Measurements from ENCODE around the gene GBGT1. TPM values are rescaled to one million over a fixed set of nuclear protein-coding genes. Genes with fewer than 3 reads are reported as not detected.

Gene GBGT1
- total RNA-seq, 1 donor from 2014 or later: 10.0 TPM

DNA sequence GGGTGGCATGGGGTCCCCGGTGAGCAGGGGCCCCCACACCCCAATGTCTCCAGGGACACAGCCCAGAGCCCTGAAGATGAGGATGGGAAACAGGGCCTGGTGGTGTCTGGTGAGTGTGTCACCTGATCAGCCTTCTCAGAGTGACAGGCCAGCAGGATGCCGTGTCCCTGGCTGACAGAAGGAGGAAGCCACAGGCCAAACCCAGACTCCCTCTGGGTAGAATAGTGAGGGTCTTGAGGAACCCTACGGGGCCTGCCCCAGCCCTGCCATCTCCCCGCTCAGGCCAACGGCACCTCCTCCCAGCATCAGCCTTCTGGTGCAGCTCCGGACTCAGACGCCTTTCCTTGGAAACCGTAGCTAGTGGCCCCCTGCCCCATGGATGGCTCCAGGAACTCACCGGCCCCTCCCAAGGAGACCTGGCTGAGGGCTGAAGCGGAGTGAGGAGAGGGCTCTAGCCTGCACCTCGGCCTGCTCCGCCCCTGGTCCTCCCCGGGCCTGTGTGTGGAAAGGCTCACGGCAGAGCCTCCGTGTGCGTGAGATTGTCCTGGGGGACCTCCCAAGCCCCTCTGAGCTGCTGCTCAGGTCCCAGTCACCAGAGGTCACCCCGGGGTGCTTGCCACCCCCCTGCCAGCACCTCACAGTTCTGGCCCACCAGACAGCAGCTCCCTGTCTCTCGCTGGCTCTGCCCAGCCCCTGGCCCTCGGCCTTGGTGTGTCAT, 48.7 kb downstream of the GBGT1 start:
- DNase-seq (ENCODE audit: low read depth): no peak
- TF ChIP-seq, protein P1, sequence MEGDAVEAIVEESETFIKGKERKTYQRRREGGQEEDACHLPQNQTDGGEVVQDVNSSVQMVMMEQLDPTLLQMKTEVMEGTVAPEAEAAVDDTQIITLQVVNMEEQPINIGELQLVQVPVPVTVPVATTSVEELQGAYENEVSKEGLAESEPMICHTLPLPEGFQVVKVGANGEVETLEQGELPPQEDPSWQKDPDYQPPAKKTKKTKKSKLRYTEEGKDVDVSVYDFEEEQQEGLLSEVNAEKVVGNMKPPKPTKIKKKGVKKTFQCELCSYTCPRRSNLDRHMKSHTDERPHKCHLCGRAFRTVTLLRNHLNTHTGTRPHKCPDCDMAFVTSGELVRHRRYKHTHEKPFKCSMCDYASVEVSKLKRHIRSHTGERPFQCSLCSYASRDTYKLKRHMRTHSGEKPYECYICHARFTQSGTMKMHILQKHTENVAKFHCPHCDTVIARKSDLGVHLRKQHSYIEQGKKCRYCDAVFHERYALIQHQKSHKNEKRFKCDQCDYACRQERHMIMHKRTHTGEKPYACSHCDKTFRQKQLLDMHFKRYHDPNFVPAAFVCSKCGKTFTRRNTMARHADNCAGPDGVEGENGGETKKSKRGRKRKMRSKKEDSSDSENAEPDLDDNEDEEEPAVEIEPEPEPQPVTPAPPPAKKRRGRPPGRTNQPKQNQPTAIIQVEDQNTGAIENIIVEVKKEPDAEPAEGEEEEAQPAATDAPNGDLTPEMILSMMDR (conservative IDR thresholded peaks at IDR 0.05; ENCODE audit: low read depth, low read length): no peak
- H3K4me3 ChIP-seq (ENCODE audit: low read depth, low read length): no peak overlapping the region

DNA sequence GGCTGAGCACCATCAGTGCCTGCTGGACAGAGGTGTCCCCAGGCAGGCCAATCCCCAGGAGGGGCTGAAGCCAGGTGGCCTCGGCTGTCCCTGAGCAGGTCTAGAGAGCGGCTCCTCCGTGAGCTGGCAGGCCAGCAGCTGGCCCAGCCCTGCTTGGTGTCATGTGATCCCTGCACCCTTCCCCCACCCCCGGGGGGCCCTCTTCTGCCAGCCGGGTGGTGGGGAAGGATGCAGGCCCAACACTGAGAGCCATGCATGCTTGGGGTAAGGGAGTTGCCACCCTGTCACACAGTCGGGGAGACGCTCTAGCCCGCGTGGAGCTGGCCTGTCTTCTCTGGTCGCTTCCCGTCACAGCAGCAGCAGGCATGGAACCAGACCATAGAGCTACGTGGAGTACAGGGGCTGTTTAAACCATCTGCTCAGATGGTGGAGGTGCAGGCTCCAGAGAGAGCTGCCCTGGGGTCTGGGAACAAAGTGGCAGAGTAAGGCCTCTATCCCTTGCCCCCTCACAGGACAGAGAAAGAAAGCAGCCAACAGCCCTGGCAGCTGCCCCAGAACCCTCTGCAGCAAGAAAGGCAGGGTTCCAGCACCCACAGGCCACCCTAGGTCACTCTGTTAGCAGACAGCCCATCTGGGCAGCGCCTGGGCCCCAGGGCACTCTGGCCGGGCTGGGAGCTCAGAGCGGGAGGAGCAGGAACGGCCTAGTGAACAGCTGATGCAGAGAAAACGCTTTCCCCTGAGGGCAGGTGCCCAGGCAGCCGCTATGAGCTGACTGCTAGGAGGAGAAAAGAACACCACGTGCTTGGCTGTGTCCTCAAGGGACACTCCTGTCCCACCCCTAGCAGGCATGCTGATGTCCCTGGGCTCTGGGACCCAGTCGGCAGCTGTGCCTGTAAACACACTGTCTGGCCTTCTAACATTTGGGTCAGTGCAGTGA, 49.5 kb downstream of the GBGT1 start:
- TF ChIP-seq, protein P1 (conservative IDR thresholded peaks at IDR 0.05; ENCODE audit: low read depth, low read length): no peak
- H3K4me3 ChIP-seq (ENCODE audit: low read depth, low read length): no peak overlapping the region
- DNase-seq (ENCODE audit: low read depth): no peak

DNA sequence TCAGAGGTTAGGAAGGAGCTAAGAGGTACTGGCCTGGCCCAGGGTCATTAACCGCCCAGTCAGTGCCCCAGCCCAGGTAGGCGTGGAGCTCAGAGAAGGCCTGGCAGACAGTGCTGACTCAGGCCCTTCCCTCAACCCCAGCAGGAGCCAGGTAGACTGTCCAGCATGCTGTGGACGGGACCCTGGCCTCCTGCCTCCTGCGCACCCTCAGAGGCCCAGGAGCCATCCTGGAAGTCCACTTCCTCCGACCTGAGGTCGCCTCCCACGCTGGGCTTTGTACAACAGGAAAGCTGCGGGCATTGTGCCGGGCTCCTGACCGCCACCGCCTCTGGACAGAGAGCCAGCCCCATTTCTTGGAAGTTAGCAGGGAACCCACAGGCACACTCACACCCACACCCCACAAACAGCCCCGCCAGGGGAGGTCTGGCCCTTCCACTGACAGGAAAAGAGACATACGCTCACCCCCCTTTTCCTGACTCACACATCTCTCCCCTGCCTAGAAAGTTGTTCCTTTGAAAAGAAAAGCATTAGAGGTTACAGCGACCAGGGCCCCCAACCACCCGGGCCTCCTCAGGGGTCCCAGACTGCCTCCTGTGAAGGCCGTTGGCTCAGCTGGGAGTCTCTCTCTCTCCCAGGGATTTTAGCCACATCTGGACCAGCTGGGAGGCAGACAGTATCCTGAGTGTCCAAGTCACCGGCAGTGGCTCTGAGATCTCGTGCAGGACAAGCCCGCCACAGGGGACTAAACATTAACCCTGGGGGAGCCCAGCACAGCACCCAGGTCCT, 50.4 kb downstream of the GBGT1 start:
- H3K4me3 ChIP-seq (ENCODE audit: low read depth, low read length): no peak overlapping the region
- TF ChIP-seq, protein P1 (conservative IDR thresholded peaks at IDR 0.05; ENCODE audit: low read depth, low read length): no peak
- no peak for DNase-seq (ENCODE audit: low read depth)

DNA sequence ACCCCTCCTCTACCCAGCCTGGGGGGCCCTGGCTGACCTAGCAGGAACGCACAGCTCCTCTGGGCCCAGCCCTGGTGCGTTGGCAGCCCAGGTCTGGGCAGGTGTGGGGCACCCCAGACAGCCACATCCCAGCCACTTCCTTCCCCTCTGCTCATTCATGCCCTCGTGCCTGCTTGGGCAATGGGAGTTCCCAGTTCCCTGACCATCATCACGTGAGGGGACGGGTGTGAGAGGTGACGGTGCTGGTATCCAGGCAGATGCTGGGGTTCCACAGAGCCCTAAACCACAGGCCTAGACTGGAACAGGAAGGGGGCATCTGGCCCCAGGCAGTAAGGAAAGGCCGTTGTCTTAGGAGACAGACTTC, 51.1 kb downstream of the GBGT1 start:
- DNase-seq (ENCODE audit: low read depth): no peak
- TF ChIP-seq, protein P1 (conservative IDR thresholded peaks at IDR 0.05; ENCODE audit: low read depth, low read length): no peak

DNA sequence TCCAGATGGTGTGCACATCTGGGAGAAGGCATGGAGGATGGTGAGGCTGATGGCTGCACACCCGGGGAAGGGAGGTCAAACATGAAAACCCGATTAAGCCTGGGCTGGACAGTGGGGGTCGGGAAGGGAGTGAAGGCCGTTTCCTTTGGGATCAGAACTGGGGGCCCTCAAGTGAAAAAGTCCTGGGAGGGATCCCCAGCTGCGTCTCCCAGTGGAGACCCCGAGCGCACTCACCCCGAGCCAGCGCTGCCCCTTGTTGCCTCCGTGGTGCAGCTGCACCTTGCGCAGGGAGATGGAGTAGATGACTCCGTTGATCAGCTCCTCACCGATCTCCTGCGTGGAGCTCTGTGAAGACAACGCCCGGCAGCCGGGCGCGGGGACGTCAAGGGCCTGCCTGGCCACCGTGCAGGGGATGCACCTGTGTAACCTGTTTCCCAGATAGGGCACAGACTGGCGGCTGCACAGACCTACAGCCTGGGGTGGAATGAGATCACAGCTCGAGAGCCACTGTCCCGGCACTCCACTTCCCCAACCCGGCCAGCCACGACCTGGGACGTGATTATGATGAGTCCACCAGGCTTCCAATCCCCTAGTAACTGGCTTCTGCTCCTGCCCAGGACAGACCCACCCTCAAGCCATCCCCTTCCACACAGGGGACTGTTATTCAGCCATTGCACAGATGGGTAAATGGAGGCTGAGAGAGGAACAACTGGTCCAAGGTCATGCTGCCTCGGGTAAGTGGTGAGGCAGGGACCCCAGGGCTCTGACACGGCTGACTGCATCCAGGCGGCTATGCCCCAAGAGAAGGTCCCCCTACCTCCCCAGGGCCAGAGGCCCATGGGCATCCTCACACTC, 51.7 kb downstream of the GBGT1 start:
- no peak for DNase-seq (ENCODE audit: low read depth)
- no peak overlapping the region for H3K4me3 ChIP-seq (ENCODE audit: low read depth, low read length)
- TF ChIP-seq, protein P1 (conservative IDR thresholded peaks at IDR 0.05; ENCODE audit: low read depth, low read length): no peak

More for the DNA sequence above, 51.1 kb downstream of the GBGT1 start:
- H3K4me3 ChIP-seq (ENCODE audit: low read depth, low read length): no peak overlapping the region

Measured in epithelial cell of proximal tubule (primary cell).